ENCODE measurements around the gene TMEM170A.
"Not testable (repeated sequence)": the region's sequence is repeated elsewhere in the genome, so short reads cannot be mapped to it uniquely, and the experiment has no call there.

Gene TMEM170A

GRCh38 chr16:75457485-75458021, 6.9 kb downstream of the TMEM170A start:
- no peak for DNase-seq (ENCODE audit: low read depth)
- H3K4me3 ChIP-seq (ENCODE audit: low read depth, low read length): no peak overlapping the region

- H3K4me3 ChIP-seq (ENCODE audit: low read depth, low read length): no peak overlapping the region
- no peak for DNase-seq (ENCODE audit: low read depth)
Measured at GRCh38 chr16:75456971-75457370, 7.5 kb downstream of the TMEM170A start.

- not testable (repeated sequence) for H3K4me3 ChIP-seq (ENCODE audit: low read depth, low read length); DNase-seq (ENCODE audit: low read depth)
Measured at GRCh38 chr16:75456486-75456885, 8.0 kb downstream of the TMEM170A start.

GRCh38 chr16:75455677-75456076, 8.8 kb downstream of the TMEM170A start:
- no peak for DNase-seq (ENCODE audit: low read depth)
- no peak overlapping the region for H3K4me3 ChIP-seq (ENCODE audit: low read depth, low read length)

- H3K4me3 ChIP-seq (ENCODE audit: low read depth, low read length): no peak overlapping the region
- DNase-seq (ENCODE audit: low read depth): no peak
Measured at GRCh38 chr16:75452464-75453190, 11.9 kb downstream of the TMEM170A start.

- no peak for DNase-seq (ENCODE audit: low read depth)
Measured at GRCh38 chr16:75446416-75446815, 18.1 kb downstream of the TMEM170A start.

GRCh38 chr16:75445298-75445697, 19.2 kb downstream of the TMEM170A start:
- no peak for DNase-seq (ENCODE audit: low read depth)
- H3K4me3 ChIP-seq (ENCODE audit: low read depth, low read length): no peak overlapping the region

More at GRCh38 chr16:75446416-75446815, 18.1 kb downstream of the TMEM170A start:
- no peak overlapping the region for H3K4me3 ChIP-seq (ENCODE audit: low read depth, low read length)

GRCh38 chr16:75443298-75443697, 21.2 kb downstream of the TMEM170A start:
- no peak for DNase-seq (ENCODE audit: low read depth)
- H3K4me3 ChIP-seq (ENCODE audit: low read depth, low read length): no peak overlapping the region

GRCh38 chr16:75433732-75434413, 30.6 kb downstream of the TMEM170A start:
- DNase-seq (ENCODE audit: low read depth): peak; percentile 91

GRCh38 chr16:75432828-75433731, 31.4 kb downstream of the TMEM170A start, which contains the start of gene CFDP1:
TSS of gene CFDP1 (minus strand) at chr16:75433503. CDS start at chr16:75433352, 151 bp downstream.
- DNase-seq (ENCODE audit: low read depth): peak; percentile 73
- peak within 1 kb of the TSS; percentile 96 for H3K4me3 ChIP-seq (ENCODE audit: low read depth, low read length)

More at GRCh38 chr16:75433732-75434413, 30.6 kb downstream of the TMEM170A start:
- peak overlapping the region; percentile 96 for H3K4me3 ChIP-seq (ENCODE audit: low read depth, low read length)

GRCh38 chr16:75429621-75430403, 34.7 kb downstream of the TMEM170A start:
- no peak overlapping the region for H3K4me3 ChIP-seq (ENCODE audit: low read depth, low read length)
- DNase-seq (ENCODE audit: low read depth): no peak

GRCh38 chr16:75426524-75426923, 38.0 kb downstream of the TMEM170A start:
- not testable (repeated sequence) for DNase-seq (ENCODE audit: low read depth)

GRCh38 chr16:75424105-75424762, 40.3 kb downstream of the TMEM170A start:
- H3K4me3 ChIP-seq (ENCODE audit: low read depth, low read length); DNase-seq (ENCODE audit: low read depth): not testable (repeated sequence)

More at GRCh38 chr16:75426524-75426923, 38.0 kb downstream of the TMEM170A start:
- not testable (repeated sequence) for H3K4me3 ChIP-seq (ENCODE audit: low read depth, low read length)

- H3K4me3 ChIP-seq (ENCODE audit: low read depth, low read length): no peak overlapping the region
- DNase-seq (ENCODE audit: low read depth): no peak
Measured at GRCh38 chr16:75423723-75424104, 40.8 kb downstream of the TMEM170A start.

- no peak overlapping the region for H3K4me3 ChIP-seq (ENCODE audit: low read depth, low read length)
- no peak for DNase-seq (ENCODE audit: low read depth)
Measured at GRCh38 chr16:75421820-75422126, 42.7 kb downstream of the TMEM170A start.

GRCh38 chr16:75420987-75421819, 43.3 kb downstream of the TMEM170A start:
- H3K4me3 ChIP-seq (ENCODE audit: low read depth, low read length): no peak overlapping the region
- DNase-seq (ENCODE audit: low read depth): peak; percentile 56

GRCh38 chr16:75416904-75417565, 47.5 kb downstream of the TMEM170A start:
- DNase-seq (ENCODE audit: low read depth): no peak
- no peak overlapping the region for H3K4me3 ChIP-seq (ENCODE audit: low read depth, low read length)

Measured in skeletal muscle cell (primary cell).